ENCODE measurements around the gene H6PD.

Gene H6PD

GRCh38 chr1:9234223-9235095, at the start of gene H6PD:
TSS of gene H6PD (plus strand) at chr1:9234774. CDS start at chr1:9244935, 10,161 bp downstream.
- DNase-seq, result peak in 12 of 14 donors; percentile 56 to 84 (median 72)

GRCh38 chr1:9186082-9186859, 48.3 kb upstream of the H6PD start:
- DNase-seq, result no peak

GRCh38 chr1:9187004-9187403, 47.6 kb upstream of the H6PD start:
- no peak for DNase-seq

- DNase-seq, result no peak
Measured at GRCh38 chr1:9190234-9190633, 44.3 kb upstream of the H6PD start.

- DNase-seq, result no peak
Measured at GRCh38 chr1:9191231-9191630, 43.3 kb upstream of the H6PD start.

- DNase-seq, result no peak
Measured at GRCh38 chr1:9192578-9193232, 41.9 kb upstream of the H6PD start.

GRCh38 chr1:9193233-9193625, 41.3 kb upstream of the H6PD start:
- no peak for DNase-seq

GRCh38 chr1:9194024-9194423, 40.5 kb upstream of the H6PD start:
- no peak for DNase-seq

GRCh38 chr1:9195651-9196050, 38.9 kb upstream of the H6PD start:
- DNase-seq, result no peak

- peak in 11 of 14 donors; percentile 30 to 67 (median 52) for DNase-seq
Measured at GRCh38 chr1:9196129-9197040, 38.2 kb upstream of the H6PD start.

GRCh38 chr1:9197186-9198099, 37.1 kb upstream of the H6PD start:
- DNase-seq, result no peak

- no peak for DNase-seq
Measured at GRCh38 chr1:9198538-9199361, 35.8 kb upstream of the H6PD start.

- DNase-seq, result no peak
Measured at GRCh38 chr1:9200441-9200840, 34.1 kb upstream of the H6PD start.

- DNase-seq, result no peak
Measured at GRCh38 chr1:9201401-9202239, 33.0 kb upstream of the H6PD start.

GRCh38 chr1:9202240-9202870, 32.2 kb upstream of the H6PD start:
- no peak for DNase-seq

GRCh38 chr1:9203511-9203982, 31.0 kb upstream of the H6PD start:
- DNase-seq, result no peak

GRCh38 chr1:9204156-9204720, 30.3 kb upstream of the H6PD start:
- DNase-seq, result no peak

GRCh38 chr1:9207086-9207485, 27.5 kb upstream of the H6PD start:
- no peak for DNase-seq

Measured in C1 segment of cervical spinal cord (tissue), 14 donors.